Gastroesophageal sphincter (tissue), 4 donors: ENCODE measurements around the gene FAM13A. TPM values are rescaled to one million over a fixed set of nuclear protein-coding genes. Genes with fewer than 3 reads are reported as not detected.

Experiments
- ATAC-seq: fragments of 150-250 bp; one replicate; pipeline ENCODE4 v1.9.1; 2016; ENCODE audit warnings: mild to moderate bottlenecking, moderate library complexity
- H3K27ac ChIP-seq, 4 donors: fragments of 200-600 bp; sonication (generic) in 3 of 4; 1 replicate in 3 of 4; 2 replicates in 1 of 4; pipeline ENCODE4 v1.5.1; 2016 to 2019
- H3K27me3 ChIP-seq: fragments of 200-600 bp; sonication (generic); one replicate; pipeline ENCODE4 v1.5.1; 2019
- H3K36me3 ChIP-seq, 2 donors: fragments of 200-600 bp; sonication (generic); one replicate each; pipeline ENCODE4 v1.5.1; 2019; ENCODE audit warnings: control low read depth in 1 of 2
- H3K4me1 ChIP-seq, 3 donors: fragments of 200-600 bp; sonication (generic); 1 replicate in 2 of 3; 2 replicates in 1 of 3; pipeline ENCODE4 v1.5.1; 2016 to 2019; ENCODE audit warnings: control low read depth in 2 of 3
- H3K4me3 ChIP-seq, 2 donors: fragments of 200-600 bp; sonication (generic); one replicate each; pipeline ENCODE4 v1.5.1; 2019; ENCODE audit warnings: mild to moderate bottlenecking in 1 of 2, moderate library complexity in 1 of 2
- H3K9me3 ChIP-seq, 3 donors: fragments of 200-600 bp; sonication (generic); one replicate each; pipeline ENCODE4 v1.5.1; 2017 to 2019; ENCODE audit warnings: control low read depth in 2 of 3
- CTCF ChIP-seq, 4 experiments: fragments of 200-600 bp in 2 of 4; fragments of 450-650 bp in 2 of 4; sonication (generic) in 1 of 4; IDR thresholded peaks; one replicate each; pipeline ENCODE4 v1.5.1; 2017 to 2019; ENCODE audit warnings: antibody characterized with exemption in 4 of 4, mild to moderate bottlenecking in 2 of 4, moderate library complexity in 2 of 4
- EP300 ChIP-seq: sonication (generic); formaldehyde crosslinking; IDR thresholded peaks from one replicate; pipeline ENCODE4 v1.6.1; 2017; ENCODE audit warnings: antibody characterized with exemption, mild to moderate bottlenecking
- POLR2A ChIP-seq, 2 donors: fragments of 450-650 bp; IDR thresholded peaks; one replicate each; pipeline ENCODE4 v1.6.1; 2017; ENCODE audit warnings: antibody characterized with exemption in 2 of 2, mild to moderate bottlenecking in 2 of 2, moderate library complexity in 1 of 2
- POLR2AphosphoS5 ChIP-seq: sonication (generic); formaldehyde crosslinking; IDR thresholded peaks from one replicate; pipeline ENCODE4 v1.6.1; 2017; ENCODE audit warnings: antibody characterized with exemption
- WGBS, 2 donors: methylation state at CpG; one replicate each; pipeline ENCODE4 v1.1.5; 2018; ENCODE audit warnings: low coverage in 1 of 2; 5-methylcytosine and 5-hydroxymethylcytosine counted together
- total RNA-seq, 4 donors: library from RNA; depleted of rRNA; stranded (reverse); fragments of >200 nt; gene quantifications; one replicate each; pipeline ENCODE4 v1.1.0, GENCODE V29; 2016

Gene FAM13A
- total RNA-seq, 4 donors from 2014 or later, result 22.8 to 46.9 (median 35.2) TPM

GRCh38 chr4:88868510-88868909 lies 188.5 kb downstream of the FAM13A start:
- peaks cover 0 to 13% (median 0%) of the 10 kb centered on the region in 3 donors for H3K4me1 ChIP-seq
- no peaks in the 10 kb centered on the region for H3K36me3 ChIP-seq
- 91 to 100% methylated on average over 3 of the region's 3 CpGs for WGBS, 2 donors
- TF ChIP-seq EP300 (no peak), POLR2AphosphoS5 (no peak), CTCF (IDR thresholded peaks at IDR 0.05) (no peak), POLR2A (IDR thresholded peaks at IDR 0.05) (no peak)
- H3K9me3 ChIP-seq, result no peaks in the 10 kb centered on the region
- ATAC-seq, result no peak
- no peaks in the 10 kb centered on the region for H3K27me3 ChIP-seq
- H3K4me3 ChIP-seq, result no peak overlapping the region
- no peak overlapping the region for H3K27ac ChIP-seq

DNA sequence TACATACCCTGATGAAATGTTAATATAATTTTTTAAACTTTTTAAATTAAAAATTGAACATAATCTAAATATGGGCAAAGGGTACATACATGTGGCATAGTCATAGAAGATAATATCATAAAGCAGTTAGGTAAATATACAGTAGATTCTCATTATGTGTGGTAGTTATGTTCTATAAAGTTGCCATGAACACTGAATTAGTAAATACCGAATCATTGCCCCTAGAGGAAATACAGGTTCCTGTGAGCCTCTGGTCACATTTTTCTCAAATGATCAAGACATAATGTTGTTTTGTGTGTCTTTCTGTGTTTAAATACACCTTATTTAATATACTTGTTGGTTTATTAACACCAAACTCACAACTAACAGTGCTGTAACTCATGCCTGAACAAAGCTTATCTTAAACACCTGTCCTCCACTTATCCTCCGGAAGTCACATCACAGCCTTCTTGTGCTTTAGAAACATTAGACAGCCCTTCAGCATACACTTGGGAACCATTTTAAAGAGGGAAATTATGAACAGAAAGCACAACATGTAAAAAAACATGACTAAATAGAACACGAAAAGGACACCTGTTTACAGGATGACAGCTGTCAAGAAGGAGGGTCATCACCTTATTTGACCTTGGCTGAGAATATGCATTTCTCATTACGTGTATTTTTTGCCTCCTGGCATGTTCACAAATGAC lies 190.0 kb downstream of the FAM13A start:
- WGBS, 2 donors, result 51 to 70% methylated on average over 4 of the region's 4 CpGs
- Histone ChIP-seq H3K27me3 (no peaks in the 10 kb centered on the region), H3K27ac (no peak overlapping the region), H3K9me3 (no peaks in the 10 kb centered on the region), H3K36me3 (no peaks in the 10 kb centered on the region), H3K4me1 (peaks cover 0 to 13% (median 0%) of the 10 kb centered on the region in 3 donors), H3K4me3 (no peak overlapping the region)
- ATAC-seq, result no peak
- TF ChIP-seq POLR2A (IDR thresholded peaks at IDR 0.05) (no peak), EP300 (no peak), POLR2AphosphoS5 (no peak), CTCF (IDR thresholded peaks at IDR 0.05) (no peak)

DNA sequence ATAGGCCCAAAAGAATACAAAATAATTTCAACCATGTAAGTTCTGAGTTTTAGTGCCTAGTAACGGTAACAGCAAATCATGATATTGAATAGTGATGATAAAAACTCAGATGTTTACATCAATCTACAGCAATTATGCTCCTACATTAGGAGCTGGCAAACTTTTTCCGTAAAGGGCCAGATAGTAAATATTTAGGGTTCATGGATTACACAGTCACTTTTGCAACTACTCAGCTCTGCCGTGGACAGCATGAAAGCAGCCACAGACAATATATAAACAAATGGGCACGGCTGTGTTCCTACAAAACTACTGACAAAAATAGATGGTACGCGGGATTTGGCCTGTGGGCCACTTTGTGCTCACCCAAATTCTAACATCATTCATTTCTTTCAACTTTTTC lies 191.5 kb downstream of the FAM13A start:
- H3K27me3 ChIP-seq, result no peaks in the 10 kb centered on the region
- TF ChIP-seq POLR2AphosphoS5, result peak; percentile 20
- no peak for TF ChIP-seq EP300
- no peaks in the 10 kb centered on the region for H3K9me3 ChIP-seq
- ATAC-seq, result no peak
- no peak overlapping the region for H3K4me3 ChIP-seq
- WGBS, 2 donors, result 40 to 50% methylated on average over 4 to 6 of the region's 6 CpGs
- H3K4me1 ChIP-seq, result peaks cover 3 to 25% (median 7%) of the 10 kb centered on the region in 3 donors
- no peaks in the 10 kb centered on the region for H3K36me3 ChIP-seq
- H3K27ac ChIP-seq, result no peak overlapping the region

DNA sequence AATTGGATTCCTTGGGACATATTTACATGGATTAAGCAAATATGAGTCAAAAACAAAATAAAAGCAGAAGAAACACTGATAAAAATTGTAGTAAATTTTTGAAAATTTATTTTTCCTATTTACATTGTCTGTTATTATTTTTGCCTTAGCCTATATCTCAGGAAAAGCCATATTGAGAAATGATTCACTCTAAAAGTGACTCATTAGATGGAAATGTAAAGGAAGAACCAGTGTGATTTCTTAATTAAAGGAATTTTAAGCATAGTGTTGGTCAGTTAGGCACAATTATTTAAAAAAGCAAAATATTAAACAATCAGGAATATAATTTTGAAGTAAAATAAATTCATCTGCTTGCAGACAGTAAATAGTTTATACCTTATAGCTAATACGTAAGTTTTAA lies 191.9 kb downstream of the FAM13A start:
- 75% methylated on average over 1 of the region's 1 CpG for WGBS, 2 donors
- no peak for ATAC-seq
- Histone ChIP-seq H3K27ac (no peak overlapping the region), H3K27me3 (no peaks in the 10 kb centered on the region), H3K9me3 (no peaks in the 10 kb centered on the region), H3K4me3 (no peak overlapping the region), H3K4me1 (peaks cover 6 to 30% (median 10%) of the 10 kb centered on the region in 3 donors), H3K36me3 (no peaks in the 10 kb centered on the region)
- TF ChIP-seq POLR2AphosphoS5 (no peak), EP300 (no peak), POLR2A (IDR thresholded peaks at IDR 0.05) (no peak), CTCF (IDR thresholded peaks at IDR 0.05) (no peak)

- ATAC-seq, result no peak
- no peaks in the 10 kb centered on the region for H3K36me3 ChIP-seq
- H3K27me3 ChIP-seq, result no peaks in the 10 kb centered on the region
- peak overlapping the region; percentile 12 to 41 (median 18) for H3K27ac ChIP-seq
- no peaks in the 10 kb centered on the region for H3K9me3 ChIP-seq
- no peak overlapping the region for H3K4me3 ChIP-seq
- TF ChIP-seq CTCF (IDR thresholded peaks at IDR 0.05), result no peak
- TF ChIP-seq POLR2AphosphoS5, result peak; percentile 81
- H3K4me1 ChIP-seq, result peaks cover 6 to 34% (median 10%) of the 10 kb centered on the region in 3 donors
- WGBS, 2 donors, result 0 to 33% methylated on average over 1 of the region's 1 CpG
These were observed 196.4 kb downstream of the FAM13A start for GRCh38 chr4:88860586-88860985.
